OCI-M2 (cell line): Measurements from ENCODE around the gene PPL.
"Not testable (repeated sequence)": the region's sequence is repeated elsewhere in the genome, so short reads cannot be mapped to it uniquely, and the experiment has no call there.

Experiments used
- DNase-seq: peaks from one replicate; lab custom pipeline; 2025; ENCODE audit not compliant: unreplicated experiment; lab: John Stamatoyannopoulos, UW

The PPL gene

GRCh38 chr16:4936991-4937781 is at the start of gene PPL:
Gene PPL, minus strand, starts transcription at chr16:4937148. Its CDS starts 103 bp downstream, at chr16:4937045.
- no peak for DNase-seq

GRCh38 chr16:4984174-4984990 is 47.4 kb upstream of the PPL start:
- no peak for DNase-seq

- no peak for DNase-seq
Observed at GRCh38 chr16:4982056-4982867, 45.3 kb upstream of the PPL start.

GRCh38 chr16:4981473-4981872 is 44.5 kb upstream of the PPL start:
- no peak for DNase-seq

- DNase-seq: no peak
Observed at GRCh38 chr16:4980691-4981090, 43.7 kb upstream of the PPL start.

GRCh38 chr16:4979736-4980660 is 43.0 kb upstream of the PPL start:
- peak; percentile 22 for DNase-seq

- no peak for DNase-seq
Observed at GRCh38 chr16:4979164-4979563, 42.2 kb upstream of the PPL start.

GRCh38 chr16:4976611-4977145 is 39.7 kb upstream of the PPL start:
- DNase-seq: no peak

GRCh38 chr16:4976079-4976478 is 39.1 kb upstream of the PPL start:
- DNase-seq: no peak

- DNase-seq: no peak
Observed at GRCh38 chr16:4972938-4973587, 36.1 kb upstream of the PPL start.

- no peak for DNase-seq
Observed at GRCh38 chr16:4970010-4970409, 33.1 kb upstream of the PPL start.

GRCh38 chr16:4968879-4969483 is 32.0 kb upstream of the PPL start:
- no peak for DNase-seq

GRCh38 chr16:4968278-4968677 is 31.3 kb upstream of the PPL start:
- DNase-seq: not testable (repeated sequence)

GRCh38 chr16:4966736-4967453 is 29.9 kb upstream of the PPL start:
- DNase-seq: no peak

- DNase-seq: not testable (repeated sequence)
Observed at GRCh38 chr16:4963527-4963926, 26.6 kb upstream of the PPL start.

GRCh38 chr16:4962716-4963115 is 25.8 kb upstream of the PPL start:
- no peak for DNase-seq

- DNase-seq: no peak
Observed at GRCh38 chr16:4960579-4960978, 23.6 kb upstream of the PPL start.
